HG02588 (cell line): Measurements from ENCODE around the gene STK36.

Experiments
- ATAC-seq: cut with Tn5 transposase; IDR thresholded peaks from one replicate; pipeline ENCODE4 v1.9.1; 2021; ENCODE audit warnings: mild to moderate bottlenecking, moderate library complexity; ENCODE audit not compliant: unreplicated experiment

STK36 gene

GRCh38 chr2:218719457-218719856 is 47.6 kb downstream of the STK36 start:
- no peak for ATAC-seq

GRCh38 chr2:218720048-218721041 is 48.5 kb downstream of the STK36 start:
- ATAC-seq, result no peak

GRCh38 chr2:218721488-218721887 is 49.6 kb downstream of the STK36 start:
- no peak for ATAC-seq

- no peak for ATAC-seq
These were observed 50.0 kb downstream of the STK36 start for GRCh38 chr2:218721934-218722333.

- no peak for ATAC-seq
These were observed 50.5 kb downstream of the STK36 start for GRCh38 chr2:218722419-218722818.

GRCh38 chr2:218722876-218723785 is 51.2 kb downstream of the STK36 start:
- no peak for ATAC-seq

GRCh38 chr2:218726004-218726574 is 54.2 kb downstream of the STK36 start:
- ATAC-seq, result no peak

GRCh38 chr2:218727502-218728165 is 55.7 kb downstream of the STK36 start:
- no peak for ATAC-seq

GRCh38 chr2:218729640-218730039 is 57.8 kb downstream of the STK36 start:
- no peak for ATAC-seq

GRCh38 chr2:218732052-218732760 is 60.3 kb downstream of the STK36 start:
- ATAC-seq, result no peak

GRCh38 chr2:218732761-218733158 is 60.9 kb downstream of the STK36 start:
- no peak for ATAC-seq

- ATAC-seq, result no peak
These were observed 61.5 kb downstream of the STK36 start for GRCh38 chr2:218733171-218734021.

GRCh38 chr2:218734190-218734975 is 62.5 kb downstream of the STK36 start:
- ATAC-seq, result no peak

- ATAC-seq, result no peak
These were observed 64.6 kb downstream of the STK36 start for GRCh38 chr2:218736531-218736930.

GRCh38 chr2:218743068-218743467 is 71.2 kb downstream of the STK36 start:
- ATAC-seq, result peak; percentile 74

GRCh38 chr2:218744615-218745014 is 72.7 kb downstream of the STK36 start:
- ATAC-seq, result no peak

- ATAC-seq, result no peak
These were observed 73.3 kb downstream of the STK36 start for GRCh38 chr2:218745160-218745558.
